ENCODE measurements around the gene FDX2.

FDX2 gene

GRCh38 chr19:10271543-10272086 is 44.2 kb downstream of the FDX2 start:
- H3K4me3 ChIP-seq (ENCODE audit: control insufficient read depth, low read depth, low read length): no peak overlapping the region
- TF ChIP-seq CTCF (conservative IDR thresholded peaks at IDR 0.05; ENCODE audit: control insufficient read depth, insufficient read depth, low read depth, low read length): no peak
- no peak for DNase-seq (ENCODE audit: low read depth)

GRCh38 chr19:10270616-10271394 is 45.0 kb downstream of the FDX2 start, which contains the start of gene ICAM1:
Gene ICAM1 (plus strand): TSS chr19:10271120. CDS start chr19:10271160, 40 bp downstream.
- TF ChIP-seq CTCF (conservative IDR thresholded peaks at IDR 0.05; ENCODE audit: control insufficient read depth, insufficient read depth, low read depth, low read length): no peak
- DNase-seq (ENCODE audit: low read depth): peak; percentile 35
- peak within 1 kb of the TSS; percentile 29 for H3K4me3 ChIP-seq (ENCODE audit: control insufficient read depth, low read depth, low read length)

GRCh38 chr19:10270180-10270615 is 45.6 kb downstream of the FDX2 start:
- no peak for TF ChIP-seq CTCF (conservative IDR thresholded peaks at IDR 0.05; ENCODE audit: control insufficient read depth, insufficient read depth, low read depth, low read length)
- peak overlapping the region; percentile 24 for H3K4me3 ChIP-seq (ENCODE audit: control insufficient read depth, low read depth, low read length)
- DNase-seq (ENCODE audit: low read depth): no peak

- H3K4me3 ChIP-seq (ENCODE audit: control insufficient read depth, low read depth, low read length): peak overlapping the region; percentile 24
- DNase-seq (ENCODE audit: low read depth): peak; percentile 64
- peak; percentile 80 for TF ChIP-seq CTCF (conservative IDR thresholded peaks at IDR 0.05; ENCODE audit: control insufficient read depth, insufficient read depth, low read depth, low read length)
These were observed 46.3 kb downstream of the FDX2 start for GRCh38 chr19:10269333-10270179.

- DNase-seq (ENCODE audit: low read depth): no peak
- TF ChIP-seq CTCF (conservative IDR thresholded peaks at IDR 0.05; ENCODE audit: control insufficient read depth, insufficient read depth, low read depth, low read length): no peak
- H3K4me3 ChIP-seq (ENCODE audit: control insufficient read depth, low read depth, low read length): no peak overlapping the region
These were observed 47.7 kb downstream of the FDX2 start for GRCh38 chr19:10268071-10268470.

- DNase-seq (ENCODE audit: low read depth): no peak
- H3K4me3 ChIP-seq (ENCODE audit: control insufficient read depth, low read depth, low read length): no peak overlapping the region
- no peak for TF ChIP-seq CTCF (conservative IDR thresholded peaks at IDR 0.05; ENCODE audit: control insufficient read depth, insufficient read depth, low read depth, low read length)
These were observed 49.1 kb downstream of the FDX2 start for GRCh38 chr19:10266706-10267105.
